ENCODE measurements around the gene TPK1. TPM values are rescaled to one million over a fixed set of nuclear protein-coding genes. Genes with fewer than 3 reads are reported as not detected.

TPK1 gene
- total RNA-seq, 6 donors from 2014 or later, result 4.2 to 12.3 (median 9.1) TPM

DNA sequence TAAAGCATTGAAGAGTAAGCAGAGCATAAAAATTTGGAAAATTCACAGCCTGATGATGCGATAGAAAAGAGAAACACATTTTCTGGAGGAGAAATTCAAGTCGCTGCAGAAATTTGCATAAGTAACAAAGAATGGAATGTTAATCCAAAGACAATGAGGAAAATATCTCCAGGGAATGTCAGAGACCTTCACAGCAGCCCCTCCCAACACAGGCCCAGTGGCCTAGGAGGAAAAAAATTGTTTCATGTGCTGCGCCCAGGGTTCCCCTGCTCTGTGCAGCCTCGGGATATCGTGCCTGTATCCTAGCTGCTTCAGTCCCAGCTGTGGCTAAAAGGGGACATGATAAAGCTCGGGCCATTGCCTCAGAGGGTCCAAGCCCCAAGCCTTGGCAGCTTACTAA, 206.8 kb downstream of the TPK1 start:
- no peaks in the 10 kb centered on the region for H3K36me3 ChIP-seq
- WGBS, 2 donors, result 75 to 94% methylated on average over 6 of the region's 6 CpGs
- H3K9me3 ChIP-seq, result no peaks in the 10 kb centered on the region
- no peak overlapping the region for H3K4me3 ChIP-seq
- no peaks in the 10 kb centered on the region for H3K27me3 ChIP-seq
- no peak for ATAC-seq (ENCODE audit: low FRiP score in 2 of 2)
- no peak overlapping the region for H3K27ac ChIP-seq
- TF ChIP-seq EP300 (IDR thresholded peaks at IDR 0.05), result no peak
- TF ChIP-seq, protein P1, sequence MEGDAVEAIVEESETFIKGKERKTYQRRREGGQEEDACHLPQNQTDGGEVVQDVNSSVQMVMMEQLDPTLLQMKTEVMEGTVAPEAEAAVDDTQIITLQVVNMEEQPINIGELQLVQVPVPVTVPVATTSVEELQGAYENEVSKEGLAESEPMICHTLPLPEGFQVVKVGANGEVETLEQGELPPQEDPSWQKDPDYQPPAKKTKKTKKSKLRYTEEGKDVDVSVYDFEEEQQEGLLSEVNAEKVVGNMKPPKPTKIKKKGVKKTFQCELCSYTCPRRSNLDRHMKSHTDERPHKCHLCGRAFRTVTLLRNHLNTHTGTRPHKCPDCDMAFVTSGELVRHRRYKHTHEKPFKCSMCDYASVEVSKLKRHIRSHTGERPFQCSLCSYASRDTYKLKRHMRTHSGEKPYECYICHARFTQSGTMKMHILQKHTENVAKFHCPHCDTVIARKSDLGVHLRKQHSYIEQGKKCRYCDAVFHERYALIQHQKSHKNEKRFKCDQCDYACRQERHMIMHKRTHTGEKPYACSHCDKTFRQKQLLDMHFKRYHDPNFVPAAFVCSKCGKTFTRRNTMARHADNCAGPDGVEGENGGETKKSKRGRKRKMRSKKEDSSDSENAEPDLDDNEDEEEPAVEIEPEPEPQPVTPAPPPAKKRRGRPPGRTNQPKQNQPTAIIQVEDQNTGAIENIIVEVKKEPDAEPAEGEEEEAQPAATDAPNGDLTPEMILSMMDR (IDR thresholded peaks at IDR 0.05), result no peak
- TF ChIP-seq POLR2AphosphoS5 (IDR thresholded peaks at IDR 0.05), result no peak
- no peak for TF ChIP-seq POLR2A (IDR thresholded peaks at IDR 0.05)
- H3K4me1 ChIP-seq, result no peaks in the 10 kb centered on the region
- no peak for DNase-seq

DNA sequence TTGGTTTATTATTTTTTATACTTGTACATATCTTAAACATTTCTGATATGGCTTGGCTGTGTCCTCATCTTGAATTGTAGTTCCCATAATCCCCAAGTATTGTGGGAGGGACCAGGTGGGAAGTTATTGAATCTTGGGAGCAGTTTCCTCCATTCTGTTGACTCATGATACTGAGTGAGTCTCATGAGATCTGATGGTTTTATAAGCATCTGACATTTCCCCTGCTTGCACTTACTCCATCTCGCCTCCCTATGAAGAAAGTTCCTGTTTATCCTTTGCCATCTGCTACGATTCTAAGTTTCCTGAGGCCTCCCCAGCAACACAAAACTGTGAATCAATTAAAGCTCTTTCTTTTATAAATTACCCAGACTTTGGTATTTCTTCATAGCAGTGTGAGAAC, 207.7 kb downstream of the TPK1 start:
- DNase-seq (no peak), ATAC-seq (ENCODE audit: low FRiP score in 2 of 2) (no peak)
- no peak for TF ChIP-seq POLR2A (IDR thresholded peaks at IDR 0.05)
- no peak for TF ChIP-seq POLR2AphosphoS5 (IDR thresholded peaks at IDR 0.05)
- no peak for TF ChIP-seq EP300 (IDR thresholded peaks at IDR 0.05)
- TF ChIP-seq, protein P1 (IDR thresholded peaks at IDR 0.05), result no peak
- H3K4me1 ChIP-seq, result no peaks in the 10 kb centered on the region
- H3K9me3 ChIP-seq, result no peaks in the 10 kb centered on the region
- no peak overlapping the region for H3K4me3 ChIP-seq
- no peak overlapping the region for H3K27ac ChIP-seq
- no peaks in the 10 kb centered on the region for H3K36me3 ChIP-seq
- WGBS, 2 donors, result 21 to 33% methylated on average over 2 of the region's 2 CpGs
- no peaks in the 10 kb centered on the region for H3K27me3 ChIP-seq

DNA sequence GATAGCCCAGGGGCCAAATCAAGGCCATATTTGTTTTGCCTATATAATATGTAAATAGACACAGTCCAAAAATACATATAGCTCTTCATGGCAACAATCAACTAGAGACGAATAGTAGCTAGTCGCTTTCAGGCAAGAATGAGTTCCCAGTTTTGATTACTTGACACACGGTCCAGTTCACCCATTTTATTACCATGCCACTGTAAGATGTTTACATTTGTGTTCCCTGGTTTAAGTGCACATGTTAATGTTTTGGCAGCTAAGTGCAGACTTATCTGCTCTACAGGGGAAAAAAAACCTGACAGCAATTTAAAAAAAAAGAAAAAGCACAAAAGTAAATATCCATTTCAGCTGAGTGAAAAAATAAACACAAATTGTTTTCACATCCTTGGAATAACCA, 213.1 kb downstream of the TPK1 start:
- TF ChIP-seq POLR2A (IDR thresholded peaks at IDR 0.05) (no peak), EP300 (IDR thresholded peaks at IDR 0.05) (no peak), POLR2AphosphoS5 (IDR thresholded peaks at IDR 0.05) (no peak)
- TF ChIP-seq, protein P1 (IDR thresholded peaks at IDR 0.05), result no peak
- ATAC-seq (ENCODE audit: low FRiP score in 2 of 2), result no peak
- Histone ChIP-seq H3K4me3 (no peak overlapping the region), H3K27ac (no peak overlapping the region), H3K9me3 (no peaks in the 10 kb centered on the region), H3K4me1 (no peaks in the 10 kb centered on the region), H3K36me3 (no peaks in the 10 kb centered on the region), H3K27me3 (no peaks in the 10 kb centered on the region)
- DNase-seq, result no peak
- 59 to 77% methylated on average over 3 of the region's 3 CpGs for WGBS, 2 donors

DNA sequence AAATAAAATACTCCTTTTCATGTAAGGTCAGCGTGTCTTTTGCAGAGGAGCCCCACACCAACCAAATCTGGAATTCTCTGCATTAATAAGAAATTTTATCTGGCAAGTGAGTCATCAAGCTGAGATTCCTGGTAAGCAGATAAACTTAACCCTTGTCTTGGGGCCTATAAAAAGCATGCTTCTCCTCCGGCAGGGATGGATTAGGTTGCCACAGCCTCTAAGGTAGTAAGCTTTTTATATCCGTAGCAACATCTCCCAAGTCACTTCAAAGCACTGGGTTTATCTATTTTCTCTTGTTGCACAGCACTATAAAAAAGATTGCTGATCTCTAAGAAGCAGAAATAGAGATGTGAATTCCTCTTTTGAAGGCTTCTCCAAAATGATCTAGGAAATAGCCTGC, 229.6 kb downstream of the TPK1 start:
- no peak overlapping the region for H3K4me3 ChIP-seq
- no peaks in the 10 kb centered on the region for H3K36me3 ChIP-seq
- no peaks in the 10 kb centered on the region for H3K4me1 ChIP-seq
- DNase-seq, result no peak
- no peak overlapping the region for H3K27ac ChIP-seq
- no peak for ATAC-seq (ENCODE audit: low FRiP score in 2 of 2)
- TF ChIP-seq POLR2A (IDR thresholded peaks at IDR 0.05) (no peak), EP300 (IDR thresholded peaks at IDR 0.05) (no peak), POLR2AphosphoS5 (IDR thresholded peaks at IDR 0.05) (no peak)
- TF ChIP-seq, protein P1 (IDR thresholded peaks at IDR 0.05), result no peak
- no peaks in the 10 kb centered on the region for H3K9me3 ChIP-seq
- WGBS, 2 donors, result 81 to 84% methylated on average over 3 of the region's 3 CpGs
- no peaks in the 10 kb centered on the region for H3K27me3 ChIP-seq

DNA sequence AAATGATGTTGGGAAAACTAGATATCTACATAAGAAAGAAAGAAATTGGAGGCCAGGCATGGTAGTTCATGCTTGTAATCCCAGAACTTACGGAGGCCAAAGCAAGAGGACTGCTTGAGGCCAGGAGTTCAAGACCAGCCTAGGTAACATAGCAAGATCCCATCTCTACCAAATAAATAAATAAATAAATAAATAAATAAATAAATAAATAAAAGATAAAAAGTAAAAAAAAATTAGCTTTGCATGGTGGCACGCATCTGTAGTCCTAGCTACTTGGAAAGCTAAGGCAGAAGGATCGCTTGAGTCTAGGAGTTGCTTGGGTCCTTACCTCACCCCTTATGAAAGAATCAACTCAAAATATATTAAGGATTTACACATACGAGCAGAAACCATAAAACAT, 238.9 kb downstream of the TPK1 start:
- TF ChIP-seq, protein P1 (IDR thresholded peaks at IDR 0.05), result no peak
- TF ChIP-seq POLR2AphosphoS5 (IDR thresholded peaks at IDR 0.05), result no peak
- TF ChIP-seq POLR2A (IDR thresholded peaks at IDR 0.05), result no peak
- TF ChIP-seq EP300 (IDR thresholded peaks at IDR 0.05), result no peak
- Histone ChIP-seq H3K27ac (no peak overlapping the region), H3K27me3 (no peaks in the 10 kb centered on the region), H3K4me3 (no peak overlapping the region), H3K9me3 (peaks cover 3 to 17% (median 7%) of the 10 kb centered on the region in 4 donors), H3K4me1 (no peaks in the 10 kb centered on the region), H3K36me3 (no peaks in the 10 kb centered on the region)
- no peak for DNase-seq
- no peak for ATAC-seq (ENCODE audit: low FRiP score in 2 of 2)
- WGBS, 2 donors, result 92 to 96% methylated on average over 4 of the region's 4 CpGs

All from upper lobe of left lung (tissue), 6 donors.